Peyer's patch (tissue), 4 donors: ENCODE results near the gene LEKR1.

Source experiments
- CTCF ChIP-seq, 6 experiments: fragments of 450-650 bp in 4 of 6; fragments of 200-600 bp in 2 of 6; sonication (generic) in 1 of 6; IDR thresholded peaks; one replicate each; pipeline ENCODE4 v1.5.1; 2017 to 2019; ENCODE audit warnings: antibody characterized with exemption in 6 of 6, mild to moderate bottlenecking in 3 of 6, moderate library complexity in 1 of 6
- POLR2A ChIP-seq, 2 donors: fragments of 450-650 bp; IDR thresholded peaks; one replicate each; pipeline ENCODE4 v1.5.1; 2017; ENCODE audit warnings: antibody characterized with exemption in 2 of 2, mild to moderate bottlenecking in 2 of 2, moderate library complexity in 2 of 2

GRCh38 chr3:156948402-156949210 is 122.5 kb downstream of the LEKR1 start:
- TF ChIP-seq CTCF (IDR thresholded peaks at IDR 0.05) (no peak), POLR2A (IDR thresholded peaks at IDR 0.05) (no peak)
